DOHH2 (cell line): Measurements from ENCODE around the gene CGN.

ENCODE experiments used
- H3F3A ChIP-seq: fragments of 200-600 bp; sonication (generic), shearing (Covaris generic); 2 replicates; pipeline ENCODE4 v1.6.0; 2016; ENCODE audit warnings: antibody characterized with exemption, mild to moderate bottlenecking; ENCODE audit not compliant: control insufficient read depth, insufficient read depth
- H3K27ac ChIP-seq: fragments of 200-600 bp; sonication (generic); 2 replicates; pipeline ENCODE4 v1.5.1; 2014; ENCODE audit warnings: low read depth, mild to moderate bottlenecking, low read length, moderate library complexity
- H3K27me3 ChIP-seq: fragments of 200-600 bp; sonication (generic); 2 replicates; pipeline ENCODE4 v1.6.1; 2014; ENCODE audit warnings: mild to moderate bottlenecking, low read length, mixed read lengths; ENCODE audit not compliant: control insufficient read depth
- H3K36me3 ChIP-seq: fragments of 200-600 bp; sonication (generic); 2 replicates; pipeline ENCODE4 v1.6.1; 2014; ENCODE audit warnings: mild to moderate bottlenecking, low read length, moderate library complexity, mixed read lengths; ENCODE audit not compliant: control insufficient read depth
- H3K4me1 ChIP-seq: fragments of 200-600 bp; sonication (generic); 2 replicates; pipeline ENCODE4 v1.6.1; 2014; ENCODE audit warnings: mild to moderate bottlenecking, low read length, mixed read lengths; ENCODE audit not compliant: control insufficient read depth
- H3K4me2 ChIP-seq: fragments of 200-600 bp; sonication (generic); 2 replicates; pipeline ENCODE4 v1.6.0; 2014; ENCODE audit warnings: mild to moderate bottlenecking, low read length, moderate library complexity
- H3K4me3 ChIP-seq: fragments of 200-600 bp; sonication (generic); 2 replicates; pipeline ENCODE4 v1.5.1; 2014; ENCODE audit warnings: mild to moderate bottlenecking, low read length, mixed read lengths
- H3K79me2 ChIP-seq: fragments of 200-600 bp; sonication (generic); 2 replicates; pipeline ENCODE4 v1.6.1; 2014; ENCODE audit warnings: mild to moderate bottlenecking, low read length, mixed read lengths; ENCODE audit not compliant: control insufficient read depth
- H3K9me2 ChIP-seq: fragments of 200-600 bp; sonication (generic); replicated peaks from 2 replicates; pipeline ENCODE4 v1.6.1; 2014; ENCODE audit warnings: mild to moderate bottlenecking, low read length, mixed read lengths; ENCODE audit not compliant: control insufficient read depth
- H3K9me3 ChIP-seq: fragments of 200-600 bp; sonication (generic); 2 replicates; pipeline ENCODE4 v1.6.1; 2014; ENCODE audit warnings: antibody characterized with exemption, low read length, mixed read lengths; ENCODE audit not compliant: control insufficient read depth, insufficient read depth
- H4K20me1 ChIP-seq: fragments of 200-600 bp; sonication (generic); 2 replicates; pipeline ENCODE4 v1.6.0; 2014; ENCODE audit warnings: low read depth, mild to moderate bottlenecking, antibody characterized with exemption, low read length, moderate library complexity; ENCODE audit not compliant: control insufficient read depth, insufficient read depth
- CTCF ChIP-seq: fragments of 200-600 bp; sonication (generic); IDR thresholded peaks from one replicate; pipeline ENCODE4 v1.5.1; 2014; ENCODE audit warnings: antibody characterized with exemption, mild to moderate bottlenecking, low read depth, low read length; ENCODE audit not compliant: poor library complexity, severe bottlenecking
- EZH2phosphoT487 ChIP-seq: fragments of 200-600 bp; sonication (generic); IDR thresholded peaks from 2 replicates; pipeline ENCODE4 v1.6.1; 2017; ENCODE audit warnings: borderline replicate concordance, mild to moderate bottlenecking, antibody characterized with exemption, low read length, moderate library complexity, mixed read lengths

CGN gene

GRCh38 chr1:151510614-151510956 lies 602 bp upstream of the CGN start:
- H3K9me3 ChIP-seq, result no peaks in the 10 kb centered on the region
- peak overlapping the region; percentile 94 for H3K4me2 ChIP-seq
- no peak overlapping the region for H3K27ac ChIP-seq
- no peaks in the 10 kb centered on the region for H3K9me2 ChIP-seq
- H3K36me3 ChIP-seq, result no peaks in the 10 kb centered on the region
- H3K79me2 ChIP-seq, result no peaks in the 10 kb centered on the region
- no peaks in the 10 kb centered on the region for H4K20me1 ChIP-seq
- no peak for TF ChIP-seq EZH2phosphoT487
- TF ChIP-seq CTCF, result no peak
- peaks cover 7% of the 10 kb centered on the region; the same call in 1 of the 2 replicates for H3F3A ChIP-seq
- peak overlapping the region; percentile 80 for H3K4me3 ChIP-seq
- H3K4me1 ChIP-seq, result peaks cover 27% of the 10 kb centered on the region
- H3K27me3 ChIP-seq, result peaks cover 24% of the 10 kb centered on the region

- peaks cover 27% of the 10 kb centered on the region for H3K4me1 ChIP-seq
- H3K4me2 ChIP-seq, result peak overlapping the region; percentile 94
- H3K27me3 ChIP-seq, result peaks cover 19% of the 10 kb centered on the region
- H3K79me2 ChIP-seq, result no peaks in the 10 kb centered on the region
- peak overlapping the region; percentile 80 for H3K4me3 ChIP-seq
- no peaks in the 10 kb centered on the region for H3K9me2 ChIP-seq
- H3K36me3 ChIP-seq, result no peaks in the 10 kb centered on the region
- no peak overlapping the region for H3K27ac ChIP-seq
- peaks cover 7% of the 10 kb centered on the region; the same call in 1 of the 2 replicates for H3F3A ChIP-seq
- no peaks in the 10 kb centered on the region for H3K9me3 ChIP-seq
- TF ChIP-seq EZH2phosphoT487 (no peak), CTCF (peak; percentile 18)
- H4K20me1 ChIP-seq, result no peaks in the 10 kb centered on the region
Observed at GRCh38 chr1:151511636-151512215, 539 bp downstream of the CGN start.

- Histone ChIP-seq H3K9me2 (no peaks in the 10 kb centered on the region), H3K4me1 (peaks cover 27% of the 10 kb centered on the region), H3K4me2 (peak overlapping the region; percentile 94), H3K4me3 (no peak overlapping the region), H3F3A (peaks cover 7% of the 10 kb centered on the region; the same call in 1 of the 2 replicates), H4K20me1 (no peaks in the 10 kb centered on the region), H3K79me2 (no peaks in the 10 kb centered on the region), H3K27me3 (peaks cover 15% of the 10 kb centered on the region), H3K27ac (no peak overlapping the region), H3K36me3 (no peaks in the 10 kb centered on the region), H3K9me3 (no peaks in the 10 kb centered on the region)
- TF ChIP-seq EZH2phosphoT487 (no peak), CTCF (no peak)
Observed at GRCh38 chr1:151512326-151512725, 1.1 kb downstream of the CGN start.
